HG02884 (cell line): ENCODE measurements around the gene SH3RF3.
"Not testable (repeated sequence)": the region's sequence is repeated elsewhere in the genome, so short reads cannot be mapped to it uniquely, and the experiment has no call there.

ENCODE experiments used
- ATAC-seq: cut with Tn5 transposase; IDR thresholded peaks from one replicate; pipeline ENCODE4 v1.9.1; 2021; ENCODE audit warnings: mild to moderate bottlenecking, moderate library complexity; ENCODE audit not compliant: unreplicated experiment

Gene SH3RF3

GRCh38 chr2:109527079-109527478 is 398.1 kb downstream of the SH3RF3 start:
- no peak for ATAC-seq

- ATAC-seq = no peak
Measured at GRCh38 chr2:109527846-109528705, 399.1 kb downstream of the SH3RF3 start.

- ATAC-seq = no peak
Measured at GRCh38 chr2:109528811-109529501, 400.0 kb downstream of the SH3RF3 start.

GRCh38 chr2:109529532-109530449 is 400.8 kb downstream of the SH3RF3 start:
- ATAC-seq = no peak

- no peak for ATAC-seq
Measured at GRCh38 chr2:109530712-109531111, 401.7 kb downstream of the SH3RF3 start.

- ATAC-seq = no peak
Measured at GRCh38 chr2:109531221-109531620, 402.2 kb downstream of the SH3RF3 start.

GRCh38 chr2:109531896-109532727 is 403.1 kb downstream of the SH3RF3 start:
- no peak for ATAC-seq

GRCh38 chr2:109532728-109533076 is 403.7 kb downstream of the SH3RF3 start:
- no peak for ATAC-seq

- no peak for ATAC-seq
Measured at GRCh38 chr2:109533823-109534222, 404.8 kb downstream of the SH3RF3 start.

- ATAC-seq = no peak
Measured at GRCh38 chr2:109535217-109535946, 406.4 kb downstream of the SH3RF3 start.

- not testable (repeated sequence) for ATAC-seq
Measured at GRCh38 chr2:109536556-109536955, 407.6 kb downstream of the SH3RF3 start.

- ATAC-seq = no peak
Measured at GRCh38 chr2:109537565-109538222, 408.7 kb downstream of the SH3RF3 start.

GRCh38 chr2:109538546-109538945 is 409.5 kb downstream of the SH3RF3 start:
- no peak for ATAC-seq

- no peak for ATAC-seq
Measured at GRCh38 chr2:109542384-109542783, 413.4 kb downstream of the SH3RF3 start.

- ATAC-seq = peak; percentile 75
Measured at GRCh38 chr2:109545828-109546713, 417.1 kb downstream of the SH3RF3 start.

GRCh38 chr2:109547280-109547679 is 418.3 kb downstream of the SH3RF3 start:
- ATAC-seq = no peak

- ATAC-seq = no peak
Measured at GRCh38 chr2:109549016-109549590, 420.1 kb downstream of the SH3RF3 start.
